NT2/D1 (cell line): ENCODE measurements around the gene RTL5.

Experiments used
- DNase-seq: peaks from one replicate; pipeline ENCODE4 v3.0.0-alpha.2; 2011; ENCODE audit warnings: low read depth, low spot score
- H3K27me3 ChIP-seq: 2 replicates; pipeline ENCODE4 v1.6.0; 2011; ENCODE audit warnings: mild to moderate bottlenecking; ENCODE audit not compliant: insufficient read length, insufficient read depth
- H3K36me3 ChIP-seq: 2 replicates; pipeline ENCODE4 v1.6.1; 2011; ENCODE audit warnings: mild to moderate bottlenecking, low read length, mixed read lengths; ENCODE audit not compliant: insufficient read depth, insufficient read length
- H3K4me1 ChIP-seq: 2 replicates; pipeline ENCODE4 v1.5.1; 2011; ENCODE audit not compliant: insufficient read depth, insufficient read length
- H3K4me3 ChIP-seq: 2 replicates; pipeline ENCODE4 v1.5.1; 2011; ENCODE audit warnings: low read depth; ENCODE audit not compliant: insufficient read length
- H3K9ac ChIP-seq: 2 replicates; pipeline ENCODE4 v1.6.0; 2011; ENCODE audit warnings: low read depth; ENCODE audit not compliant: insufficient read length
- H3K9me3 ChIP-seq: 2 replicates; pipeline ENCODE4 v1.5.1; 2011; ENCODE audit warnings: mild to moderate bottlenecking, low read length; ENCODE audit not compliant: insufficient read depth
- SUZ12 ChIP-seq: IDR thresholded peaks from 2 replicates; pipeline ENCODE4 v1.6.1; 2011; ENCODE audit not compliant: insufficient read length, insufficient read depth; ENCODE audit errors: extremely low read depth
- YY1 ChIP-seq: IDR thresholded peaks from 2 replicates; pipeline ENCODE4 v1.6.1; 2011; ENCODE audit not compliant: insufficient read length, insufficient read depth
- ZNF274 ChIP-seq: IDR thresholded peaks from 2 replicates; pipeline ENCODE4 v1.6.1; 2011; ENCODE audit warnings: mild to moderate bottlenecking, low read depth, low read length

RTL5 gene

DNA sequence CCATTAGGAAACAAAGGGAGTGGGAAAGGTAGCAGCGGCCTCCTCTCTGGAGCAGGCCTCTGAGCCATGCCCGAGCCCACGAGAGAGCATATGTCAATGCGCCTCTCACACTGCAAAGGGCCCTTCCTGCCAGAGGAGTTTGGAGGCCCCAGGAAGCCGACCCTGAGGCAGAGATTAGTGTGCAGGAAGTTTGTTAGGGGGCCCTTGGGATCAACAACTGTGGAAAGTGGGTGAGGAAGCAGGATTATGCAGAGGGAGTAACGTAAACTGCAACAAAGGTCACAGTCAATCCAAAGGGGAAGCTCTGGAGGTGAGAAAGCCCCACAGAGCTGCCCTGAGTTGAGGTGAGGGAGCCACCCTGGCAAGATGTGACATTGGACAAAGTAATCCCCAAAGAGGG is 17.4 kb downstream of the RTL5 start:
- TF ChIP-seq YY1 (no peak), SUZ12 (no peak), ZNF274 (no peak)
- Histone ChIP-seq H3K27me3 (no peaks in the 10 kb centered on the region), H3K9me3 (no peaks in the 10 kb centered on the region), H3K36me3 (peaks cover 4% of the 10 kb centered on the region), H3K4me3 (no peak overlapping the region), H3K4me1 (peaks cover 10% of the 10 kb centered on the region), H3K9ac (no peak overlapping the region)
- DNase-seq = no peak

DNA sequence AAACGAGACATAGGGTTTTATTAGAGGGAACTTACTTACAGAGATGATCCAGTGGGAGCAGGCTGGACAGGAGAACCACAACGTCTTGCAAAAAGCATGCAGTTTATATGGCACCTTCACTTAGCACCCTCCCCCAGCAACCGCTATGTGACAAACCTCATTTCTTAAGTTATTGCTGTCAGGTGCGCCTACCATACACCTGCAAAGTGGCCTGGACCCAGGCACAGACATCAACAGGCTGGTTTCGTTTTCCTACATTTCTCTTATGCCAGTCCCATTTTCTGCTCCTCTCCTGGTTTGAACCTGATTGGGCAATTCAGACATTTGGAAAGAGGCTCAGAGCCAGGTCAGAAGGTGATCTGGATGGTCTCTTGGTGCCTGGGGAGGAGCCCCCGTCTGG is 18.3 kb downstream of the RTL5 start:
- DNase-seq = no peak
- H3K9ac ChIP-seq = no peak overlapping the region
- H3K4me3 ChIP-seq = no peak overlapping the region
- no peaks in the 10 kb centered on the region for H3K27me3 ChIP-seq
- TF ChIP-seq YY1 (no peak), SUZ12 (no peak), ZNF274 (no peak)
- peaks cover 8% of the 10 kb centered on the region for H3K36me3 ChIP-seq
- peaks cover 10% of the 10 kb centered on the region for H3K4me1 ChIP-seq
- H3K9me3 ChIP-seq = no peaks in the 10 kb centered on the region

DNA sequence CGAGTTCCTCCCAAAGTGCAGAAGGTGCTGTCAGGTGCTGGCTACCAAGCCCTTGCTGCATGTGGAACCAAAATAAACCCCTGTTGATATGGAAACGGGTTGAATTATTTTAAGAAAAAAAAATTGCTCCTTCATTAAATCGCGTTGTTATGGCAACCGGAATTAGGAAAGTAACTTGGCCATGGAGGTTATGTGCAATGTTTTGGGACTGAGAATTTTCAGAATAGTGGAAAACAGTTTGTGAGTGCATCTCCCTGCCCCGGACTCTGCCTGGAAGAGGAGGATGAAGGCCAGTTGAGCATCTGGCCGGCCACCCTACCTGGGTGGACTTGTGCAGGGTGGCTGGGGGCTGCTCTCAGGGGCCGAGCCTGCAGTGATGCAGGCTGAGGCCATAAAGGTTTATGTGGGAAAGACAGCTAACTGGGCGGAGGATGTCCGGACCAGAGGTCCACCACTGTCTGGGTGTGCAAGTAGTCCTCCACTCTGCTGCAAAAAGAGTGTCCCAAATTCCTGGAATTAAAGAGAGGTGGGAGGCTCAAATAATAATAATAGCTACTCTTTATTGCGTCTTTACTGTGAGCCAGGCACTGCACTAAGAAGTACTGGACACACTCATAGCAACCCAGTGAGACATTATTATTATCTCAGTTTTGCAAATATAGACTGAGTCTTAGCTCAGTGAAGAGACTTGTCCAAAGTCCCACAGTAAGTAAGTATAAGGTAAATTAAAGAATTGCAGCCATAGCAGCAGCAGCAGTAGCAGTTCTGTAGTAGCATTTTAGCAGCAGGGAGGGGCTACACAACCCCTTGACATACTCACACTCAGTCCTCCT is 20.6 kb downstream of the RTL5 start:
- Histone ChIP-seq H3K9me3 (no peaks in the 10 kb centered on the region), H3K9ac (no peak overlapping the region), H3K4me1 (peaks cover 15% of the 10 kb centered on the region), H3K4me3 (no peak overlapping the region), H3K27me3 (no peaks in the 10 kb centered on the region), H3K36me3 (peaks cover 9% of the 10 kb centered on the region)
- TF ChIP-seq ZNF274 (no peak), YY1 (no peak), SUZ12 (no peak)
- no peak for DNase-seq

DNA sequence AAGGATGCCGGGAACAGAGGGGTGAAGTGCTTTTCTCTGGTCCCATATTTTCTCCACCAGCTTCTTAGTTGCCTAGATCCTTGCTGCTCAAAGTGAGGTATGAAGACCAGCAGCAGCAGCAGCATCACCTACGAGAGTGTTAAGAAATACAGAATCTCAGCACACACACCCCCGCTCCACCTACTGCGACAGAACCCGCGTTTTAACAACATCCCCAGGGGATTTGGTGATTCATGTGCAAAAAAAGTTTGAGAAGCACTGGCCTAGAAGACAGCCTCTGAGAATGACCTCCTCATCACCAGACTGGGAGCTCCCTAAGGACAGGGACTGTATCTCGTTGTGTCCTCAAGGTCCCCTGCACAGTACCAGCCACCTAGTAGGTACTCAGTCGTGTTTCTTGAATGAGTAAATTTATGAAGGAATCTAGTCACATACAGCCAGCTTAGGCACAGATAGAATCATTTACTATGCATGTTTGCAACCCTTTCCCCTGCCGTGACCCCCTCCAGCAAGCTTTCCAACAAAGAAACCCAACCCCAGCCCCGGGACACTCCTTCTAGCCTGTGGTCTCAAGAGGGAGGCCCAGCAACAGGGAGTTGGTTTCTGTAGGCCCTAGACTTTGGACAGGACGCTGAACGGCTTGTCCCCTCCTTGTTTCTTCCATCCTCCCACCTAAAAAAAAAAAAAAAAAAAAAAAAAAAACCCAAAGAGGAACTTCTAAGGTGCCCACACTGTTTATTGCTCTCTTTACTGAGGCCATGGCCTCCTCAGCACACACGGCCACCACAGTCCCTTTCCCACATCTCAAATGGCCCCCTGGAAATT is 21.5 kb downstream of the RTL5 start:
- TF ChIP-seq YY1 (no peak), SUZ12 (no peak), ZNF274 (no peak)
- no peaks in the 10 kb centered on the region for H3K27me3 ChIP-seq
- DNase-seq = no peak

DNA sequence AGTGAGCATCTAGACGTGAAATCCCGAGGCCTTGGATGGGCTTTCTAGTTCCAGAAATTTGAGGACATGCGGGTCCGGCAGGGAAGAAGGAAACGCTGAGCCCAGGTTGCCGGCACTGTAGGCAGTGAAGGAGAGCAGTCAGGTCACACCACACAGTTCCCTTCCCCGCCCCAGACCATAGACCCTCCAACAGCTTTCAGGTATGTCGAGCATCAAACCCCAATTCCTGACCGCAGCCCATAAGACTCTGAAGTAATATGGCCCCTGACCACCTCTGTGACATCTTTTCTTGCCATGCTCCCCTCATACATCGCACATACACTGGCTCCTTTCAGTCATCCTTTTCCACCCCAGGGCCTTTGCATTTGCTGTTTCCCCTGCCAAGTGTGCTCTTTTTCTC is 23.0 kb downstream of the RTL5 start:
- no peak for TF ChIP-seq YY1
- no peak for TF ChIP-seq ZNF274
- TF ChIP-seq SUZ12 = no peak
- Histone ChIP-seq H3K4me3 (no peak overlapping the region), H3K4me1 (peaks cover 10% of the 10 kb centered on the region), H3K27me3 (no peaks in the 10 kb centered on the region), H3K9me3 (no peaks in the 10 kb centered on the region), H3K36me3 (peaks cover 9% of the 10 kb centered on the region), H3K9ac (no peak overlapping the region)
- DNase-seq = no peak

More for the DNA sequence above, 21.5 kb downstream of the RTL5 start:
- no peak overlapping the region for H3K4me3 ChIP-seq
- peaks cover 9% of the 10 kb centered on the region for H3K36me3 ChIP-seq
- no peaks in the 10 kb centered on the region for H3K9me3 ChIP-seq
- H3K4me1 ChIP-seq = peaks cover 11% of the 10 kb centered on the region
- no peak overlapping the region for H3K9ac ChIP-seq

DNA sequence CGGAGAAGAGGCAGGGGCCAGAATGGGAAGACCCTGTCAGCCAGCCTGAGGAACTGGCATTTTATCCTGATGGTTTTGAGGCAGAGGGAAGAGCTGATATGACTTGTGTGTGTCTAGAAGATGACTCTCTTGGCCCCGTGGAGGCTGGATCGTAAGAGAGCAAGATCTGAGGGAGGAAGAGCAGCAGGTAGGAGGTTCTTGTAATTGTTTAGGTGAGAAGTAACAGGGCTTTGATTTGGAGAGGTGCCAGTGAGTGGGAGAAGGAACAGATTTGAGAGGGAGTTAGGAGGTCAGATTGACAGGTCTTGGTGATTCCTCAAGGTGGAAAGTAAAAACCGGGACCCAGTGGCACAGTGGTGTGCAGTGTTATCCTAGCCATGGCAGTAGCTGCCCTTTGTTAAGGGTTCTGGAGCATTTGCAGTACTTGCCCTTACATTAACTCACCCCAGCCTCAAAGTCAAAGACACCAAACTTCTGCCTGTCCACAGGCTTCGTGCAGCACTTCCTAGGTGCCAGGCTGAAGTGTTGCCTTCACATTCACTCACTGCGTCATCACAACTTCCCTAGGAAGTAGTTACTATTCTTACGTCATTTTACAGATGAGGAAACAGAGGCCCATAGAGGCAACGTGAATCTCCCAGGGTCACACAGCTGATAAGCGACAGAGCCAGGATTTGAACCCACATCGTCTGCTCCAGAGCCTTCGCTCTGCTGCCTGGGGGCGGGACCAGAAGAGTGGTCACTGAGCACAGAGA is 23.7 kb downstream of the RTL5 start:
- DNase-seq = no peak
- Histone ChIP-seq H3K9ac (no peak overlapping the region), H3K36me3 (peaks cover 7% of the 10 kb centered on the region), H3K4me1 (peaks cover 7% of the 10 kb centered on the region), H3K27me3 (no peaks in the 10 kb centered on the region), H3K9me3 (no peaks in the 10 kb centered on the region), H3K4me3 (no peak overlapping the region)
- TF ChIP-seq ZNF274 (no peak), YY1 (no peak), SUZ12 (no peak)

DNA sequence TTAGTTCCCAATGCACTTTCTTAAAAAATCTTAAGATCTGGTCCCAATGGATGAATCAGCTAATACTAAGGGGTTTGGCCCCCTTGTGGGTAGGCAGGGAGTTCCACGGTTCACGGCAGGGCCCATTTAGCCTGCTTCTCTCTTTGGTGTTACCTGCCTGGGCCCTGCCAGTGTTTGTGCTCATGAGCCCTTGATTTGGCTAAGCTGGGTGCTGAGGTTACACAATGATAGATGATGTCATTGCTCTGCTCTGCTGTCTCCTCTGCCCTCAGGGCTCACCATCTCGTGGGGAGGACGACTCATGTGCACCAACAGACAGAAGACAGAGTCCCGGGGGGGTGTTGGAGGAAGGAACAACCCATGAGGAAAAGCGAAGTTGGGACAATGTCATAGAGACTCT is 24.4 kb downstream of the RTL5 start:
- no peak for DNase-seq

More for the DNA sequence above, 24.4 kb downstream of the RTL5 start:
- no peak for TF ChIP-seq SUZ12
- TF ChIP-seq ZNF274 = no peak
- TF ChIP-seq YY1 = no peak
- H3K9ac ChIP-seq = no peak overlapping the region
- no peaks in the 10 kb centered on the region for H3K9me3 ChIP-seq
- H3K4me1 ChIP-seq = peaks cover 5% of the 10 kb centered on the region
- H3K27me3 ChIP-seq = no peaks in the 10 kb centered on the region
- no peak overlapping the region for H3K4me3 ChIP-seq
- H3K36me3 ChIP-seq = peaks cover 7% of the 10 kb centered on the region
